GM21723 (cell line): Measurements from ENCODE around the gene ASPM.
"Not testable (repeated sequence)": the region's sequence is repeated elsewhere in the genome, so short reads cannot be mapped to it uniquely, and the experiment has no call there.

ENCODE experiments used
- ATAC-seq: cut with Tn5 transposase; IDR thresholded peaks from one replicate; pipeline ENCODE4 v1.9.1; 2021; ENCODE audit warnings: mild to moderate bottlenecking, moderate library complexity; ENCODE audit not compliant: unreplicated experiment

The ASPM gene

GRCh38 chr1:197081117-197081753, 65.2 kb downstream of the ASPM start:
- ATAC-seq: no peak

- ATAC-seq: no peak
These were observed 66.1 kb downstream of the ASPM start for GRCh38 chr1:197080323-197080722.

- no peak for ATAC-seq
These were observed 69.9 kb downstream of the ASPM start for GRCh38 chr1:197076585-197076984.

GRCh38 chr1:197073978-197074377, 72.5 kb downstream of the ASPM start:
- ATAC-seq: no peak

- no peak for ATAC-seq
These were observed 79.0 kb downstream of the ASPM start for GRCh38 chr1:197067457-197067818.

GRCh38 chr1:197066719-197067456, 79.6 kb downstream of the ASPM start, which contains the start of gene F13B:
TSS of gene F13B (minus strand) at chr1:197067260. CDS start at chr1:197067223, 37 bp downstream.
- ATAC-seq: no peak

- no peak for ATAC-seq
These were observed 80.2 kb downstream of the ASPM start for GRCh38 chr1:197066277-197066676.

GRCh38 chr1:197065559-197065958, 80.9 kb downstream of the ASPM start:
- no peak for ATAC-seq

- ATAC-seq: peak; percentile 10
These were observed 83.3 kb downstream of the ASPM start for GRCh38 chr1:197063212-197063611.

GRCh38 chr1:197062692-197063091, 83.8 kb downstream of the ASPM start:
- peak; percentile 94 for ATAC-seq

GRCh38 chr1:197049100-197049499, 97.4 kb downstream of the ASPM start:
- ATAC-seq: no peak

- no peak for ATAC-seq
These were observed 103.7 kb downstream of the ASPM start for GRCh38 chr1:197042676-197043341.

GRCh38 chr1:197041486-197042353, 104.7 kb downstream of the ASPM start:
- peak; percentile 84 for ATAC-seq

GRCh38 chr1:197036861-197037260, 109.6 kb downstream of the ASPM start:
- no peak for ATAC-seq

GRCh38 chr1:197034631-197035339, 111.7 kb downstream of the ASPM start:
- ATAC-seq: not testable (repeated sequence)
